Endothelial cell (in vitro differentiated cells): ENCODE data around the gene CACNA2D4. TPM values are rescaled to one million over a fixed set of nuclear protein-coding genes. Genes with fewer than 3 reads are reported as not detected.

Experiments used
- DNase-seq: peaks from one replicate; pipeline ENCODE4 v3.0.0; 2021; ENCODE audit warnings: low spot score
- H3K27ac Mint-ChIP-seq: one replicate; pipeline ENCODE4 v1.8.0; 2021; ENCODE audit warnings: mixed read lengths, inconsistent platforms; ENCODE audit not compliant: unreplicated experiment
- H3K27me3 Mint-ChIP-seq: one replicate; pipeline ENCODE4 v1.8.0; 2021; ENCODE audit warnings: mild to moderate bottlenecking, moderate library complexity, mixed read lengths, inconsistent platforms; ENCODE audit not compliant: unreplicated experiment
- H3K36me3 Mint-ChIP-seq: one replicate; pipeline ENCODE4 v1.8.0; 2021; ENCODE audit warnings: mild to moderate bottlenecking, low read depth, mixed read lengths, inconsistent platforms; ENCODE audit not compliant: unreplicated experiment
- H3K4me1 Mint-ChIP-seq: one replicate; pipeline ENCODE4 v1.8.0; 2021; ENCODE audit warnings: mild to moderate bottlenecking, mixed read lengths, inconsistent platforms; ENCODE audit not compliant: unreplicated experiment
- H3K4me3 Mint-ChIP-seq: one replicate; pipeline ENCODE4 v1.8.0; 2021; ENCODE audit warnings: mild to moderate bottlenecking, mixed read lengths, inconsistent platforms; ENCODE audit not compliant: unreplicated experiment
- H3K9me3 Mint-ChIP-seq: one replicate; pipeline ENCODE4 v1.8.0; 2021; ENCODE audit warnings: mixed read lengths, inconsistent platforms; ENCODE audit not compliant: unreplicated experiment
- CTCF ChIP-seq: fragments of 200-600 bp; sonication (generic); IDR thresholded peaks from one replicate; pipeline ENCODE4 v1.5.0; 2021; ENCODE audit warnings: antibody characterized with exemption; ENCODE audit not compliant: unreplicated experiment
- total RNA-seq: library from RNA; stranded (reverse); fragmentation: NEBNext Ultra II Directional; extraction: Animal tissue kit (Norgen Biotek cat#: 25700); gene quantifications from one replicate; pipeline ENCODE4 v1.2.1, GENCODE V29; 2021; ENCODE audit not compliant: unreplicated experiment

Gene CACNA2D4
- total RNA-seq, 1 donor from 2014 or later = 0.28 TPM

DNA sequence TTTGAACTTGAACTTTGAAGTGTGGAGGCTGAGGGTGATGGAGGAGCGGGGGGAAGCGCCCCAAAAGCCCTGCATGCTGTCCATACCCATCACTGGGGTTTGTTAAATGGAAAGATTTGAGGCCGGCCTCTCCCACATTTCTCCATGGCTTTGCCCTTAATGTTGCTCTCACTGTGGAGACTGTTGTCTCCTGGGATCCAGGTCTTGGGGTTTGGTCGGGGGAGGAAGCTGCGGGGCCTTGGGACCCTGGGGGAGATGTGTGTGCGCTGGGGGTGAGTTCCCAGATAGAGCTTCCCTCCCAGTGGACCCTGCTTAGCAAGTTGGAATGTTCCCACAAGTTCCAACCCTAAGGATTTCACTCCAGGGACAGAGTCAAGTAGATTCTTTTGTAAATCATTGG is 126.0 kb downstream of the CACNA2D4 start:
- Mint-ChIP-seq H3K27me3 (peaks cover 9% of the 10 kb centered on the region), H3K4me1 (peaks cover 16% of the 10 kb centered on the region), H3K4me3 (no peak overlapping the region), H3K36me3 (peaks cover 15% of the 10 kb centered on the region), H3K27ac (no peak overlapping the region), H3K9me3 (no peaks in the 10 kb centered on the region)
- TF ChIP-seq CTCF = no peak
- no peak for DNase-seq

DNA sequence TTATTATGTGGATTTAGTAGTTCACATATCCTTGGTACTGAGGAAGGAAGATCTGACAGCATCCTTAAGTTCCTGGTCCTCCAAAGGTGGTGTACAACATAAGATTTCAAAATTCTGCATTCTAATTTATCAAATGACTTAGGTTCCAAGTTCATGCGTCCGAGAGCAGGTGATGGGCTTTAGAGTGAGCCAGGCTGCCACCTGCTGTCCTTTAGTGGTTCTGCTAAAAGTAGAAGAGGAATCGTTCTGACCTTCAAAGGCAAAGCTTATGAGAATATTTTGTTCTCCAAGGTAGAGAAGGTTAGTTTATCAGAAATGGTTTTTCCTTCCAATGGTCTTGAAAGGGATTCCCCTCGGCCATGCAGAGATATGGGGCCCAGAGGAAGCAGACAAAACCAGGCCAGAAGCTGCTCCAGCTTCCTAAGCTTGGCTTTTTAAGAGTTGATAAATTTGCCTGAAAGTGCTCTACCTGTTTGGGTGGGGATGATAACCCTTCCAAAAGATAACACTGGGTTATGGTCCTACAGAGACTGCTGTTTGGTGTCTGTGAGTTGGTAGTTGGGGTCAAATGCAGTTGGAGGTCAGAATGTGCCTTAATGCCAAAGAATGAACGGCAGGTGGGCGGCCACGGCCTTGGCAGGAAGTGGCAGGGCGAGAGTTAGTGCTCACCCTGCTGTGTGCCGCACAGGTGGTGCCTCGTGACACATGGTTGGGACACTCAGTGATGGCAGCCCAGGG is 127.2 kb downstream of the CACNA2D4 start:
- TF ChIP-seq CTCF = peak; percentile 37
- no peaks in the 10 kb centered on the region for H3K9me3 Mint-ChIP-seq
- H3K4me1 Mint-ChIP-seq = peaks cover 16% of the 10 kb centered on the region
- DNase-seq = peak; percentile 56
- H3K27ac Mint-ChIP-seq = no peak overlapping the region
- H3K36me3 Mint-ChIP-seq = peaks cover 17% of the 10 kb centered on the region
- H3K27me3 Mint-ChIP-seq = peaks cover 9% of the 10 kb centered on the region
- no peak overlapping the region for H3K4me3 Mint-ChIP-seq

DNA sequence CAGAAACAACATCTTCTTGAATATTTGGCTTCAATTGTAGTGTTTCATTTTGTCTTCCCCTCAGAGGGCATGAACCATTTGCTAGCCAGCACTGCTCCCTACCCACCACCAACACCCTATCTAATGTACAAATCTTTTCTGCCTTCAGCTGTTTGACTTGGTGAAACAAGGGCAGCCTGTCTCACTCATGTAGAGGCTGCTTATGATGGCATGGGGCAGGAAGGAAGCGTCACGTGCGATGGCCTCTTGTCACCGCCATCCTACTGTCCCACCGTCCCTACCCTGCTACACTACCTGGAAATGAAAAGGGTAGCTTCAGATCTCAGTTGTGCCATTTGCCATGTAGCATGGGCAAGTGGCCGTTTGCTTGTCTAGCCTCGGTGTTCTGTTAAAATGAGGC is 128.0 kb downstream of the CACNA2D4 start:
- no peak for DNase-seq
- Mint-ChIP-seq H3K4me3 (no peak overlapping the region), H3K27me3 (peaks cover 5% of the 10 kb centered on the region), H3K9me3 (no peaks in the 10 kb centered on the region), H3K4me1 (peaks cover 12% of the 10 kb centered on the region), H3K27ac (no peak overlapping the region), H3K36me3 (peaks cover 19% of the 10 kb centered on the region)
- TF ChIP-seq CTCF = no peak

DNA sequence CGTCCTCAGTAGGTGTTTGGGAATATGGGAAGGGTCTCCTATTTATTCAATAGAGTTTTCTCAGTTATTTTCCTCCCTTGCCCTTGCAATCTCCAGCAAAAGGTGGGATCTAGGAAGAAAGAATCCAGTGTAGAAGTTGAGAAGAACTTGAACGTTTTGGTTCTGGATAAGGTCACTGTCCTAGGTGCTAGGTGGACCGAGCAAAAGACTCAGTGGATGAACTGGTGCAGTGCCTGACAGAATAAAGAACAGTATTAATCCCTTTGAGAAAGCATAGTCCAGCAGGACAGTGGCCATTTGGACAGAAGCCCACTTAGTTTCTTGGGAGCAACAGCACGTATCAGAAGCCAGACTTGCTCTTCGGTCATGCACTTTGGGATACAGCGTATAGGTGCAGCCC is 130.7 kb downstream of the CACNA2D4 start:
- Mint-ChIP-seq H3K9me3 (no peaks in the 10 kb centered on the region), H3K27me3 (peaks cover 2% of the 10 kb centered on the region), H3K27ac (no peak overlapping the region), H3K4me3 (no peak overlapping the region), H3K4me1 (no peaks in the 10 kb centered on the region), H3K36me3 (peaks cover 19% of the 10 kb centered on the region)
- no peak for TF ChIP-seq CTCF
- DNase-seq = no peak

DNA sequence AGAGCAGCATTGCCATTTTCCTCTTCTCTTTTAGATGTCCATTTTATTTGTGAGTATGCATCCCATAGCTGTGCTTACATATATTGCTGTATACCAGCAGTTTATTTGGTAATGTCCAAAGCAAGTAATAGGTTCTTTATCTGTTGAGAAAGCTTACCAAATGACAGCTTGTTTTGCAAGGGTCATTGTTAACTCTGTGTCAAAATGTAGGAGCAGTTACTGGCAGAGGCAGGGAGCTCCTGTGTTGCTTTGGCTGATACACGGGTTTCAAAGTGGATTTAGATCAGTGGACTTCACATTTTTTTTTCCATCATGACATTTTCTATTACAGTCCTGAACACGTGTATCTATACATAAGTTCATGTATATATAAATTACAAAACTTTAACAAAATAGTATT is 136.2 kb downstream of the CACNA2D4 start:
- Mint-ChIP-seq H3K36me3 (peaks cover 7% of the 10 kb centered on the region), H3K27ac (no peak overlapping the region)

More for the DNA sequence above, 136.2 kb downstream of the CACNA2D4 start:
- Mint-ChIP-seq H3K27me3 (no peaks in the 10 kb centered on the region), H3K4me3 (no peak overlapping the region), H3K9me3 (no peaks in the 10 kb centered on the region), H3K4me1 (no peaks in the 10 kb centered on the region)
- no peak for DNase-seq
- TF ChIP-seq CTCF = no peak
